Measurements from ENCODE around the gene EXOC5.
"Not testable (repeated sequence)": the region's sequence is repeated elsewhere in the genome, so short reads cannot be mapped to it uniquely, and the experiment has no call there.

Gene EXOC5

DNA sequence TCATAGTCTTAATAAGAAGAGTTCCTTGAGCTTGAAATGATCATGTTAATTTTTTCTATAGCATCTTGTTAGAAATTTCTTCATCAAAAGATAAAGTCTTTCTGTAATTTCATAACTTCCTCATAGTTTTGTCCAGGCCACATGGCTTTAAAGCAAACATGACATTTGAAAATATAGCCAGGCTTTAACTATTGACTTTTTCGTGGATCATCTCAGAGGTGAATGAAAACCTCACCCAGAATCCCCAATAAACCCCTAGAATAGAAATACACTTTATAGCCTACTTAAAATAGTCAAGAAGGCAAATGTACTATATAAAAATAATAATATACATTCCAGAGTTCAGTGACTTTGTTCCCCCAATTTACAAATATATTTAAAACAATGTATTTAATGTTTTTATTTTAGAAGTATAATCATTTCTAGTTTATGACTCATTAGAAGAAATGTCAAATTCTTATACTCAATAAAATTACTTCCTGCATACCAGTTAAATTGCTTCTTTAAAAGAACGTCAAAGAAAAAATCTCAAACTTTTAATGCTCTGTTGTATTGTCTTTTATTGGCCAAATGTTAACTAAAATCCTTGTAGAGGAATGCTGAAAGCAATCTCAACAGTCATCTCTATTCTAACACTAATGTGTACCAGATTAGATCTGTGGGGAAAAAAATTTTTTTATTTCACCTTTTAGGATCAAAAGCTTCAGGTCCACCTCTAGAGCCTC lies 21.6 kb downstream of the EXOC5 start:
- Histone ChIP-seq H3K27ac (no peak overlapping the region), H3K36me3 (peaks cover 9% of the 10 kb centered on the region), H3K27me3 (no peaks in the 10 kb centered on the region), H3K9me3 (no peaks in the 10 kb centered on the region), H3K4me3 (ENCODE audit: low read depth in 1 of 2, low read length in 1 of 2) (no peak overlapping the region), H3K4me1 (ENCODE audit: control insufficient read depth in 1 of 2, insufficient read depth in 1 of 2, low read depth in 1 of 2, low read length in 1 of 2) (no peaks in the 10 kb centered on the region)
- TF ChIP-seq, protein P1, sequence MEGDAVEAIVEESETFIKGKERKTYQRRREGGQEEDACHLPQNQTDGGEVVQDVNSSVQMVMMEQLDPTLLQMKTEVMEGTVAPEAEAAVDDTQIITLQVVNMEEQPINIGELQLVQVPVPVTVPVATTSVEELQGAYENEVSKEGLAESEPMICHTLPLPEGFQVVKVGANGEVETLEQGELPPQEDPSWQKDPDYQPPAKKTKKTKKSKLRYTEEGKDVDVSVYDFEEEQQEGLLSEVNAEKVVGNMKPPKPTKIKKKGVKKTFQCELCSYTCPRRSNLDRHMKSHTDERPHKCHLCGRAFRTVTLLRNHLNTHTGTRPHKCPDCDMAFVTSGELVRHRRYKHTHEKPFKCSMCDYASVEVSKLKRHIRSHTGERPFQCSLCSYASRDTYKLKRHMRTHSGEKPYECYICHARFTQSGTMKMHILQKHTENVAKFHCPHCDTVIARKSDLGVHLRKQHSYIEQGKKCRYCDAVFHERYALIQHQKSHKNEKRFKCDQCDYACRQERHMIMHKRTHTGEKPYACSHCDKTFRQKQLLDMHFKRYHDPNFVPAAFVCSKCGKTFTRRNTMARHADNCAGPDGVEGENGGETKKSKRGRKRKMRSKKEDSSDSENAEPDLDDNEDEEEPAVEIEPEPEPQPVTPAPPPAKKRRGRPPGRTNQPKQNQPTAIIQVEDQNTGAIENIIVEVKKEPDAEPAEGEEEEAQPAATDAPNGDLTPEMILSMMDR (IDR thresholded peaks at IDR 0.05), result no peak

- Histone ChIP-seq H3K4me1 (ENCODE audit: control insufficient read depth in 1 of 2, insufficient read depth in 1 of 2, low read depth in 1 of 2, low read length in 1 of 2) (no peaks in the 10 kb centered on the region), H3K27me3 (no peaks in the 10 kb centered on the region), H3K9me3 (no peaks in the 10 kb centered on the region), H3K36me3 (peaks cover 12% of the 10 kb centered on the region), H3K4me3 (ENCODE audit: low read depth in 1 of 2, low read length in 1 of 2) (no peak overlapping the region), H3K27ac (no peak overlapping the region)
- TF ChIP-seq, protein P1 (IDR thresholded peaks at IDR 0.05), result no peak
These were observed 22.8 kb downstream of the EXOC5 start for GRCh38 chr14:57245941-57246340.

GRCh38 chr14:57244106-57244505 lies 24.6 kb downstream of the EXOC5 start:
- Histone ChIP-seq H3K4me3 (ENCODE audit: low read depth in 1 of 2, low read length in 1 of 2) (no peak overlapping the region), H3K27ac (no peak overlapping the region), H3K36me3 (peaks cover 14% of the 10 kb centered on the region), H3K9me3 (no peaks in the 10 kb centered on the region), H3K4me1 (ENCODE audit: control insufficient read depth in 1 of 2, insufficient read depth in 1 of 2, low read depth in 1 of 2, low read length in 1 of 2) (no peaks in the 10 kb centered on the region), H3K27me3 (no peaks in the 10 kb centered on the region)
- TF ChIP-seq, protein P1 (IDR thresholded peaks at IDR 0.05), result no peak

DNA sequence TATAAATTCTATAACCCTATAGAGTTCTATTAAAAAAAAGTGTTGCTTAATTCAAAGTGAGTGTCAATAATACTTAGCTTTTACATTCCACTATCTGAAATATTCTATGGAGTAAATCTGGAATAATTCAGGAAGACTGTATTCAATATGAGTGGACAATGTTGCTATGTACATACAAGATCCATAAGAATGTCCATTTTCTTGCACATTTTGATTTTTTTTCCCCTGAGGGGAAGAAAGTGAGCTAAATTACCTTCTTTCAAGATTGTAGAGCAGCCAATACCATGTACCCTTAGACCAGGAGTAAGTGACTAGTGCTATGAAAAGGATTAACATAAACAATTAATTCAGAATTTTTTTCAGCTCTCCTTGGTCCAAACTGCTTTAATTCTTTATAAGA lies 25.4 kb downstream of the EXOC5 start:
- Histone ChIP-seq H3K9me3 (no peaks in the 10 kb centered on the region), H3K36me3 (peaks cover 14% of the 10 kb centered on the region), H3K27ac (no peak overlapping the region), H3K27me3 (no peaks in the 10 kb centered on the region), H3K4me1 (ENCODE audit: control insufficient read depth in 1 of 2, insufficient read depth in 1 of 2, low read depth in 1 of 2, low read length in 1 of 2) (no peaks in the 10 kb centered on the region), H3K4me3 (ENCODE audit: low read depth in 1 of 2, low read length in 1 of 2) (no peak overlapping the region)
- TF ChIP-seq, protein P1 (IDR thresholded peaks at IDR 0.05), result no peak

DNA sequence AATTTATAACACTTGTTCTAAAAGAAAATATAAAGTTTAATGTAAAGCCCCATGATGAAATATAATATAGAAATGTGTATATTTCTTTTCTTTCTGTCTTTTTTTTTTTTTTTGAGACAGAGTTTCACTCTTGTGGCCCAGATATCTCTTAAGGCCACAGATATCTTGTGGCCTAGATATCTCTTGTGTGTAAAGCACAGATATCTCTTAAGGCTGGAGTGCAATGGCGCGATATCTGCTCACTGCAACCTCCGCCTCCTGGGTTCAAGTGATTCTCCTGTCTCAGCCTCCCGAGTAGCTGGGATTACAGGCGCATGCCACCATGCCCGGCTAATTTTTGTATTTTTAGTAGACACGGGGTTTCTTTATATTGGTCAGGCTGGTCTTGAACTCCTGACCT lies 28.6 kb downstream of the EXOC5 start:
- not testable (repeated sequence) for H3K4me1 ChIP-seq (ENCODE audit: control insufficient read depth in 1 of 2, insufficient read depth in 1 of 2, low read depth in 1 of 2, low read length in 1 of 2); H3K9me3 ChIP-seq; H3K4me3 ChIP-seq (ENCODE audit: low read depth in 1 of 2, low read length in 1 of 2); H3K27me3 ChIP-seq; H3K27ac ChIP-seq
- H3K36me3 ChIP-seq, result peaks cover 20% of the 10 kb centered on the region

DNA sequence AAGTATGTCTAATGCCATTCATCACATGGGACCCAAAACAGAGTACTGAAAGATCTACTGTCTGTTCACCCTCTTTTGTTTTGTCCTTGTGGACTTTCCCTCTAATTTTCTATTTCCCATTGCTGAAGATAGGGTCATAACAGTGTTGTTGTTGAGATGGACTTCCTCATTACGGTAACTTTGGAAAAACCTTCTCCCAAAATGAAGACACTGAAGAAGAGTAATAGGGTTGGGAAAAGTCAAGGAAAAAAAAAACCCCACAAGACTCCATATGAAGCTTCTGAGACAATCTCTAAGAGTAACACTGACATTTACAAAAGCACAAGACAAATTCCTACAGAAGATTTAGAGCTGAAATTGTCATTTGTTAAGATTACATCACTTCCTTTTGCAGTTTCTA lies 36.7 kb downstream of the EXOC5 start:
- Histone ChIP-seq H3K36me3 (peaks cover 54% of the 10 kb centered on the region), H3K9me3 (no peaks in the 10 kb centered on the region), H3K4me3 (ENCODE audit: low read depth in 1 of 2, low read length in 1 of 2) (no peak overlapping the region), H3K27me3 (no peaks in the 10 kb centered on the region), H3K4me1 (ENCODE audit: control insufficient read depth in 1 of 2, insufficient read depth in 1 of 2, low read depth in 1 of 2, low read length in 1 of 2) (peaks cover 6 to 13% of the 10 kb centered on the region in 2 experiments), H3K27ac (peak overlapping the region; percentile 63)
- TF ChIP-seq, protein P1 (IDR thresholded peaks at IDR 0.05), result no peak

GRCh38 chr14:57228320-57228719 lies 40.4 kb downstream of the EXOC5 start:
- not testable (repeated sequence) for H3K9me3 ChIP-seq; H3K27me3 ChIP-seq; H3K27ac ChIP-seq; H3K4me3 ChIP-seq (ENCODE audit: low read depth in 1 of 2, low read length in 1 of 2)
- Histone ChIP-seq H3K4me1 (ENCODE audit: control insufficient read depth in 1 of 2, insufficient read depth in 1 of 2, low read depth in 1 of 2, low read length in 1 of 2) (peaks cover 6 to 15% of the 10 kb centered on the region in 2 experiments), H3K36me3 (peaks cover 37% of the 10 kb centered on the region)
